GM18868 (cell line): ENCODE results near the gene PTPRN2.

Experiments used
- ATAC-seq: cut with Tn5 transposase; IDR thresholded peaks from one replicate; pipeline ENCODE4 v1.9.1; 2021; ENCODE audit warnings: mild to moderate bottlenecking, moderate library complexity; ENCODE audit not compliant: unreplicated experiment

Gene PTPRN2

DNA sequence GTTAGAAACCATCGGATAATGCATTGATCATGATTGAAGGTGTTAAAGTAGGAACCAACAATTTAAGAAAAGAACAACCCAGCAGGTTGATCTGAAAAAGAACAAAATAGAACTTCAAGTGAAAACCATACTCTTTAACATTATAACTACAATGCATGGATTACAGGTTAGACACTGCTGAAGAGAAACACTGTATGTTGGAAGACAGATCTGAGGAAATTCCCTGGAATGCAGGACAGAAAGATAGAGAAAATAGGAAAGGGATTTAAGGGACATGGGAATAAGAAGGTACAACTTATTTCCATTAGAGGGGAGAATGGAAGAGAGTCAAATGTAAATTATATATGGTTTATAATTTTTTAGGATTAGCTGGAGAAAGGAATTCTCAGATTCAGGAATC is 947.5 kb downstream of the PTPRN2 start:
- no peak for ATAC-seq

- no peak for ATAC-seq
Observed at GRCh38 chr7:157638563-157638962, 949.1 kb downstream of the PTPRN2 start.

DNA sequence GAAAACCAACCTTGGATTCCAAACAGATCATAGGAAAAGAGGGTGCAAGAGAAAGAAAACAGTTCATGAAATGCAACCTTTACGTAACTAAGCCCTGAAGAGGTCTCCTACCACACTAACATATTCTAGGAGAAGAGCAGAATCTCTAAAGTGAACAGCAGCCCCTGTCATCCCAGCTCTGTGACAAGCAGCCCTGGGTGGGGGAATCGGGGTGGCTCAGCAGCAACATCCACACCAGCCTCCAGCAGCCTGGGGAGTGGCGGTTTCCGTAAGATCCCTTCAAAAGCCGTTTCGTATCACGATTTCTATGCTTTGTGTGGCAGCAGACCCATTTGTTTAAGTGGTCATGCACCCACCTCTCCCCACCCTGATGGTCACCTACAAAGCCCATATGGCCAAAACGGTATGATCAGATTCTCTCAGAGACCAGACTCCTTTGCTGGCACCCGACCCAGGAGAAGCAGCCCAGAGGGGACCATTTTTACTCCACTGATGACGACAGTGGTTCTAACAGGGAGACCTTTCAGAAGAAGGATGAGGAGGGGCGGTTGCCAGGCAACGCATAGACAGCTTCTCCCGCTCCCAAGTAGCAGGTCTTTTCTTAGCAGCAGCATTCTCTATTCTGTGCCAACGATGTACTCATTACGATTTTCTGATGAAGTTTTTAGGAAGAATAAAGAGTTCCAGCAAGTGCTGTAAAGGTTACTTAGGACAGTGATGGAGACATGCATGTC is 950.2 kb downstream of the PTPRN2 start:
- no peak for ATAC-seq

GRCh38 chr7:157635669-157636068 is 952.0 kb downstream of the PTPRN2 start:
- ATAC-seq: no peak

DNA sequence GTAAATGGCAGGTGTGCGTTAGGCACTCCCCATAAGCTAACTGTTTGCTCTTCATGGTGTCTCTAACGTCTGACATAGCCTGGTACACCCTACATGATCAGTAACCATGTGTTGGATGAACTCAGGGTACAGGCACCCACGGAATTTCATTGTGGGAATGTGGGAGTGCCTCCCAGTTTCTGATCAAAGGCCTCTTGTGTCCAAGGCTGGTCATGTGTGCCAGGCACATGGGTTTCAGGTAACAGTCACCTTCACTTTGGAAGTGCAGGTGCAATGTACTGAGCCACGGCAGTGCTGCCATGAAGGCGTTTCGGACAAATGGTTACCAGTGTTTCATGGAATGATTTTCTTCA is 952.5 kb downstream of the PTPRN2 start:
- no peak for ATAC-seq

GRCh38 chr7:157634401-157635147 is 953.0 kb downstream of the PTPRN2 start:
- no peak for ATAC-seq

- ATAC-seq: no peak
Observed at GRCh38 chr7:157633465-157634185, 954.0 kb downstream of the PTPRN2 start.

DNA sequence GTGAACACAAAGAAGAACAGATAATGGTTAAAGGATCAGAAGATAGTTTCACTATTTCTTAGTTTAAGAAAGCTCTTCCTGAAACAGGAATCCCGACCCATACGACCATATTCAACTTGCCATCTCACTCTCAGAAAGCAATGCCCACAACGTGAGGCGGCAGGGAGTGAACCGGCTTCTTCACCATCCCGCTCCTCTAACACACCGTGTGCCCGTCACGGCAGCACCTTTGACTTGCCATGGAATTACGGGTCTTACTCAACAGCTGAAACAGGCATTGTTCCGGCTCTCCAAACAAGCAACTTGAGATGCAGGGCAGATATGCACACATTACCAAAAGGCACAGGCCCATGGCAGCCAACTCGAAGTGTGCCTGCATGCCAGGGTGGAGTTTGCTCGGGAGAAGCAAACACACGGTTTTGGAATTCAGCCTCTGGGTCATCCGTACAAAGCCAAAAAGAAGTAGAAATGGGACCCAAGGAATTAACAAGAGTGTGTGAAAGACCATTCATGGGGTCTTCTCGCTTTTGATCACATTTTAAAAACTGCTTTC is 957.2 kb downstream of the PTPRN2 start:
- ATAC-seq: no peak

GRCh38 chr7:157628456-157628855 is 959.2 kb downstream of the PTPRN2 start:
- ATAC-seq: no peak

GRCh38 chr7:157627646-157628045 is 960.0 kb downstream of the PTPRN2 start:
- ATAC-seq: no peak

GRCh38 chr7:157627033-157627432 is 960.6 kb downstream of the PTPRN2 start:
- no peak for ATAC-seq

DNA sequence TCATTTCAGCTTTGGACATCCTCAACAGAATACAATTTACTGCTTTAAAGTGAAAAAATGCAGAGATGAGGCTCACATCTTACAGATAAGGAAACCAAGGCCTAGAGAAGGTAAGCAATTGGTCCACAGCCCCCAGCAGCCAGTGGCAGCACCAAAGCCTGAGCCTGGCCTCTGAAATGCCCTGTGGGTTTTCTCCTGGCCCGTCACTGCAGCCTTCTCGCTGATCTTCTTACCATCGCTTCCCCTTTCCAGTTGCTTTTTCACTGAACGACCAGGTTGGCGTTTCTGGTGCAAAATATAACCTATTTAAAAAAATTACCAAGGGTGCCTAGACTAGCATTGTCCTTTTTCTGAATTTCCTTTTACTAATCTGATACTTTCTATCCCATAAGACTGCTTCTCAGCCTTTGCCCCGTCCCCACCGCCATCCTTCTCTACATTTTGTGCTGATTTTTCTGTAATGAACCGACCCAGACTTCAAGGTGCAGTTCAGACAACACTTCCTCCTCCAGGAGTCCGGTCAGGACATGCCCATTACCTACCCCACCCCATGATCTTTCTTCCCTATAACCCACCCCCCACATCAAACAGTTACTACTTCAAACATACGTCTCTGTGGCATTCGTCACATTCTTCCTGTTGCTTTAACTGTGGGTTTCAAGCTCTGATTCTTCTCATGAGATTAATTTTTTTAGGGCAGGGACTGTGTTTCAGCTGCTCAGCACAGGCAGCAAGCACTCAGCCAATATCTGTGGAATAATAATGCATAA is 961.5 kb downstream of the PTPRN2 start:
- ATAC-seq: no peak

GRCh38 chr7:157623556-157623955 is 964.1 kb downstream of the PTPRN2 start:
- ATAC-seq: no peak

- no peak for ATAC-seq
Observed at GRCh38 chr7:157622408-157623205, 965.0 kb downstream of the PTPRN2 start.

DNA sequence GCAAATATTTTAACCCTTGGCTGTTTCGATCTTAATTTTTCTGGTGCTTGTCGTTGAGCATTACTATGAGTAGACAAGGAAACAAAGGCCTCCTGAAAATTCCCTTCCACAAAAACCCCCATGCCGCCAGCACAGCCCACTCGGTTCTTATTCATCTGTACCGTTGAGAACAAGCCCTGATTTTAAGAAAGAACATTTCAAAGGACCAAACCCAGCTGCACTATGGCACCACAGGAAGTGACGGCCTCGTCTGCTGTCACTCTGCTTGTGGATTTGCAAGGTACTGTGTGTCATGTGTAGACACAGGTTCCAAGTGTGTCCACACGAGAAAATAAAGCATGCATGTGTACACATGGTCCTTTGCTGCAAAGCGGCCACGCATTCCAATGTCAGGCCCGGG is 965.6 kb downstream of the PTPRN2 start:
- no peak for ATAC-seq

DNA sequence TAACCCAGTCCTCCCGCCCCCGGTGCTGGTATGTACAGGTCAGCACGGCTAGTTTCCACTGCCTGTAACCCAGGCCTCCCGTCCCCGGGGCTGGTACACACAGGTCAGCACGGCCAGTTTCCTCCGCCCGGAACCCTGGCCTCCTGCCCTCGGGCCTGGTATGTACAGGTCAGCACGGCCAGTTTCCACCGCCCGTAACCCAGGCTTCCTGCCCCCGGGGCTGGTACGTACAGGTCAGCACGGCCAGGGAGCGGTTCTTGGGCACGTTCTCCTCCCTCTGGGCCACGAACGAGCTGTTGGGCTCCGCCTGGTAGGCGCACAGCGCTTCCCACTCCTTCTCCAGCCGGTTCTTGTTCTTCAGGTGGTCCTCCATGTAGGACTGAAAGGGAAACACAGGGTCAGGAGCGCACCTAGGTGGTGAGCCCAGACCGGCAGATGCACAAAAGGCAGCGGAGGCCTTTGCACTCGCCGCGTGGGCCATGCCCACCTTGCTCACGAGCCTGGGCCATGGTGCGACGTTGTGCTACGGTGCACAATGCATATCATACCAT is 966.4 kb downstream of the PTPRN2 start:
- ATAC-seq: no peak

DNA sequence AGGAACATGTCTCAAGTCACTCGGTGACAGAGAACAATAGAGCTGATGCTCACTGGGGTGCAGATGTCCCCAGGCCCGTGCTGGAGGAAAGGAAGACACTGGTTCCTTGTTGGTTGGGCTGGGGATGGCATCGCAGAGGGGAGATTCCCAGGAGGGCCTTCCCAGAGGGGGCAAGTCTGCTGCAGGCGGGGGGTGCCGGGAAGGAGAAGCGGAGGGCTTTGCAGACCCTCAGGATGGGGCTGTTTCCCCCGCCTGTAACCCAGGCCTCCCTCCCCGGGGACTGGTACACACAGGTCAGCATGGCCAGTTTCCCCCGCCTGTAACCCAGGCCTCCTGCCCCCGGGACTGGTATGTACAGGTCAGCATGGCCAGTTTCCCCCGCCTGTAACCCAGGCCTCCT is 967.0 kb downstream of the PTPRN2 start:
- ATAC-seq: no peak

DNA sequence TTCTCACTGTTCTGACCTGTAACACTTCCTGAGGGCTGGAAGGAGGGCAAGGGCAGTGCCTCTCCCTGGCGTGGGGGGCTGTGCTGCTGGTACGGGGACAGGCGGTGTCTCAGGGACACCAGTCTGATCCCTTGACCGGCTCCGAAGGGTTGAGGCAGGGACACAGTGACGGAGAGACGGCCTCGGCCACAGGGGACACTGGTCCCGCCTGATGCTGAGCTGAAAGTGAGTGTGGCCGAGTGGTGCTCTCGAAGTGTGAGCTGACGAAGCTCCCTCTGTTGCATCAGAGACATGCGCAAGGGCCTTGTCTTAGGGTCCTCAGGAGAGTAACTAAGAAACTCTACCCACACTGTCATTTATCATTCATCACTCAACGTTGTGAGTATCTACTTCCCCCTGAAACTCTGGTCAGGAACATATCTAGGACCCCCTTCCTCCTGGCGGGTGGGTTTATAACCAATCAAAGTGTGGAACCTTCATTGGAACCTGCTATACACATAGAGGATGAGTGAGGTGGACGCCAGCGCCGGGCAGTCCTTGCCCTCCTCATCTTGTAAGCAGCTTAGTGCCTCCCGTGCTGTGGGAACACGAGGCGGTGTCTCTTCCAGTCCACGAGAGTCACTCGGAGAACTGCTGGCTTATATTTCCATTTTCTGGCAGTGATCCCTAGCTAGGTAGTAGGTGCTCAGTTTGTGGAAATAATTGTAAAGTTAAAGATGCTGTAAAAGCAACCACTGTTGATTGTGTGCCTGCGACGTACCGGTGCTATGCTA is 967.7 kb downstream of the PTPRN2 start:
- ATAC-seq: no peak
